Measurements from ENCODE around the gene APOA5. TPM values are rescaled to one million over a fixed set of nuclear protein-coding genes. Genes with fewer than 3 reads are reported as not detected.

Gene APOA5
- total and polyA plus RNA-seq, 2 of the 13 experiments (the other 11 are each of a cell fraction or from before 2014, with no cell fraction given), result 44.0 to 49.1 TPM

DNA sequence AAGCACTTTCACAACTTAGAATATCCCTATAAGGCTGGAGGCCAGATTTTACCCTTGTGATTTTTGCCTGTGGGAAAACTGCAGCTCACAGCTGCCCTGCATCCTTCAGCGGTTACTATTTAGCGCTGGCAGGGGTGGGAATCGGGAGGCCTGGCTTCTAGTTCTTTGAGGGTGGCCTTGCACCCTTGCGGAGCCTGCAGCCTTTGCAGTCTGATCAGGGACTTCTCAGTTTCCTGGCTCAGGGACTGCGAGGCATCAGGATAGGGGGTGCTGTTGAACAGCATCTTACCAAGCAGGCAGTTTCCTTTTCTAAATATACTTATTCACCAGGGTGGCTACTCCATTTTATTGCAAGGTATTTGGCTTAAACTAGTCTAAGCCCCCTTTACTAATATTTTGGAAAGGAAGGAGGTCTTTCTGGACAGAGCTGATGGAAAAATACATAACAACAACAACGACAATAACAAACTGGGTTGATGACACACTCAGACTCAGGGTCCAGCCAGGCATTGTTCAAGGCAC is 48.6 kb upstream of the APOA5 start:
- ChIA-PET POLR2A (interaction anchor here (1.0 to 11.5 kb wide), 6 partner anchors 9 to 53 kb away, joined by 4 to 361 read pairs (median 10); partner anchors contain the start of genes APOA4, APOA5, APOC3 and ZPR1), CTCF (ENCODE audit: low intra/inter-chr PET ratio, low total read pairs) (interaction anchor here (1.5 kb wide), 1 partner anchor 49 kb away, joined by 4 read pairs; the partner anchor contains the start of gene APOA5)
- 6% methylated on average over 6 of the region's 6 CpGs for WGBS (ENCODE audit: low lambda C conversion rate)
- peak overlapping the region; percentile 64 for H2AFZ ChIP-seq (ENCODE audit: low read length)
- peak overlapping the region; percentile 85 for H3K27ac ChIP-seq (ENCODE audit: extremely low read length, insufficient read depth, low read length)
- H3K79me2 ChIP-seq (ENCODE audit: insufficient read depth, low read length), result peaks cover 22% of the 10 kb centered on the region
- no TSS peak for BruUV-seq (replicated peaks)
- no peaks in the 10 kb centered on the region for H3K9me3 ChIP-seq (ENCODE audit: low read length)
- peak; percentile 47 for DNase-seq (ENCODE audit: low spot score)
- peak; percentile 8 for ATAC-seq
- peaks cover 3 to 6% of the 10 kb centered on the region in 2 experiments; a peak in 4 of 5 replicates for H3K36me3 ChIP-seq (replicated peaks in 1 of 2; ENCODE audit: control insufficient read depth in 1 of 2, insufficient read depth in 2 of 2, low read length in 2 of 2)
- in situ Hi-C loops (cut with HindIII; ENCODE audit: extremely low pct_ligation_motif_present, low pct_unique_long_range_greater_than_20kb), result no loop called here
- peaks cover 75% of the 10 kb centered on the region for H3K4me1 ChIP-seq (ENCODE audit: insufficient read depth, low read length)
- no peaks in the 10 kb centered on the region for H3K27me3 ChIP-seq (ENCODE audit: control insufficient read depth in 1 of 2, insufficient read depth in 2 of 2, low read length in 2 of 2)
- peak overlapping the region; percentile 38 to 67 (median 51); a peak in 5 of 6 replicates for H3K4me3 ChIP-seq (replicated peaks in 1 of 3; ENCODE audit: insufficient read depth in 1 of 3, low read depth in 2 of 3, low read length in 3 of 3)
- H3K4me2 ChIP-seq (ENCODE audit: low read depth, low read length), result peak overlapping the region; percentile 86
- FAIRE-seq, result peak; percentile 69
- peak overlapping the region; percentile 65 for H3K9ac ChIP-seq (ENCODE audit: insufficient read depth, low read depth, low read length)
- intact Hi-C loops (cut with micrococcal nuclease; ENCODE audit: unreplicated experiment), result no loop called here
- peaks cover 9% of the 10 kb centered on the region; the same call in 1 of the 2 replicates for H4K20me1 ChIP-seq (ENCODE audit: insufficient read depth, low read length)
- no peak for TF ChIP-seq BRCA1 (CRISPR knock-in tag; IDR thresholded peaks at IDR 0.05)
- TF ChIP-seq, protein P1, sequence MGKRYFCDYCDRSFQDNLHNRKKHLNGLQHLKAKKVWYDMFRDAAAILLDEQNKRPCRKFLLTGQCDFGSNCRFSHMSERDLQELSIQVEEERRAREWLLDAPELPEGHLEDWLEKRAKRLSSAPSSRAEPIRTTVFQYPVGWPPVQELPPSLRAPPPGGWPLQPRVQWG (CRISPR knock-in tag; IDR thresholded peaks at IDR 0.05; ENCODE audit: borderline replicate concordance, low read depth), result no peak
- TF ChIP-seq TBX2 (CRISPR knock-in tag; IDR thresholded peaks at IDR 0.05; ENCODE audit: borderline replicate concordance), result 0 out of 2 replicates have a peak, but pooled peaks have one; percentile 10
- no peak for TF ChIP-seq TAF15 (IDR thresholded peaks at IDR 0.05; ENCODE audit: low read depth, low read length, poor library complexity, severe bottlenecking)
- no peak for TF ChIP-seq HOXA7 (CRISPR knock-in tag; IDR thresholded peaks at IDR 0.05)
- TF ChIP-seq GABPA (IDR thresholded peaks at IDR 0.05; ENCODE audit: low read depth, low read length), result no peak
- no peak for TF ChIP-seq GABPA (CRISPR knock-in tag; IDR thresholded peaks at IDR 0.05; ENCODE audit: low read depth)
- TF ChIP-seq TBX3 (IDR thresholded peaks at IDR 0.05; ENCODE audit: borderline replicate concordance), result no peak
- no peak for TF ChIP-seq ZNF121 (CRISPR knock-in tag; IDR thresholded peaks at IDR 0.05)
- no peak for TF ChIP-seq ZNF879 (CRISPR knock-in tag; IDR thresholded peaks at IDR 0.05)
- no peak for TF ChIP-seq HCFC1 (IDR thresholded peaks at IDR 0.05; ENCODE audit: low read depth, low read length)
- peak; percentile 61 for TF ChIP-seq STAG1 (CRISPR knock-in tag; IDR thresholded peaks at IDR 0.05)
- no peak for TF ChIP-seq ARNT2 (CRISPR knock-in tag; IDR thresholded peaks at IDR 0.05; ENCODE audit: low read depth)
- TF ChIP-seq, protein P2, sequence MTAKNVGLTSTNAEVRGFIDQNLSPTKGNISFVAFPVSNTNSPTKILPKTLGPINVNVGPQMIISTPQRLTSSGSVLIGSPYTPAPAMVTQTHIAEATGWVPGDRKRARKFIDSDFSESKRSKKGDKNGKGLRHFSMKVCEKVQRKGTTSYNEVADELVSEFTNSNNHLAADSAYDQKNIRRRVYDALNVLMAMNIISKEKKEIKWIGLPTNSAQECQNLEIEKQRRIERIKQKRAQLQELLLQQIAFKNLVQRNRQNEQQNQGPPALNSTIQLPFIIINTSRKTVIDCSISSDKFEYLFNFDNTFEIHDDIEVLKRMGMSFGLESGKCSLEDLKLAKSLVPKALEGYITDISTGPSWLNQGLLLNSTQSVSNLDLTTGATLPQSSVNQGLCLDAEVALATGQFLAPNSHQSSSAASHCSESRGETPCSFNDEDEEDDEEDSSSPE (CRISPR knock-in tag; IDR thresholded peaks at IDR 0.05), result no peak
- TF ChIP-seq, protein P3, sequence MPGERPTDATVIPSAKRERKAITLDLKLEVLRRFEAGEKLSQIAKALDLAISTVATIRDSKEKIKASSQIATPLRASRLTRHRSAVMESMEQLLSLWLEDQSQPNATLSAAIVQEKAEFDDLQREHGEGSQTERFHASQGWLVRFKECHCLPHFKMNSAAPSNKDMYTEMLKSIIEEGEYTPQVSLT (CRISPR knock-in tag; IDR thresholded peaks at IDR 0.05; ENCODE audit: borderline replicate concordance, low read depth), result no peak
- TF ChIP-seq CBFB (CRISPR knock-in tag; IDR thresholded peaks at IDR 0.05), result no peak
- TF ChIP-seq, protein P4, sequence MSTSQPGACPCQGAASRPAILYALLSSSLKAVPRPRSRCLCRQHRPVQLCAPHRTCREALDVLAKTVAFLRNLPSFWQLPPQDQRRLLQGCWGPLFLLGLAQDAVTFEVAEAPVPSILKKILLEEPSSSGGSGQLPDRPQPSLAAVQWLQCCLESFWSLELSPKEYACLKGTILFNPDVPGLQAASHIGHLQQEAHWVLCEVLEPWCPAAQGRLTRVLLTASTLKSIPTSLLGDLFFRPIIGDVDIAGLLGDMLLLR (CRISPR knock-in tag; IDR thresholded peaks at IDR 0.05), result no peak
- 0 out of 2 replicates have a peak, but pooled peaks have one; percentile 25 for TF ChIP-seq GTF3A (CRISPR knock-in tag; conservative IDR thresholded peaks at IDR 0.05)
- TF ChIP-seq, protein P5, sequence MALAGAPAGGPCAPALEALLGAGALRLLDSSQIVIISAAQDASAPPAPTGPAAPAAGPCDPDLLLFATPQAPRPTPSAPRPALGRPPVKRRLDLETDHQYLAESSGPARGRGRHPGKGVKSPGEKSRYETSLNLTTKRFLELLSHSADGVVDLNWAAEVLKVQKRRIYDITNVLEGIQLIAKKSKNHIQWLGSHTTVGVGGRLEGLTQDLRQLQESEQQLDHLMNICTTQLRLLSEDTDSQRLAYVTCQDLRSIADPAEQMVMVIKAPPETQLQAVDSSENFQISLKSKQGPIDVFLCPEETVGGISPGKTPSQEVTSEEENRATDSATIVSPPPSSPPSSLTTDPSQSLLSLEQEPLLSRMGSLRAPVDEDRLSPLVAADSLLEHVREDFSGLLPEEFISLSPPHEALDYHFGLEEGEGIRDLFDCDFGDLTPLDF (CRISPR knock-in tag; IDR thresholded peaks at IDR 0.05), result no peak
- TF ChIP-seq GATA4 (IDR thresholded peaks at IDR 0.05; ENCODE audit: borderline replicate concordance, low read depth), result no peak
- TF ChIP-seq, protein P6, sequence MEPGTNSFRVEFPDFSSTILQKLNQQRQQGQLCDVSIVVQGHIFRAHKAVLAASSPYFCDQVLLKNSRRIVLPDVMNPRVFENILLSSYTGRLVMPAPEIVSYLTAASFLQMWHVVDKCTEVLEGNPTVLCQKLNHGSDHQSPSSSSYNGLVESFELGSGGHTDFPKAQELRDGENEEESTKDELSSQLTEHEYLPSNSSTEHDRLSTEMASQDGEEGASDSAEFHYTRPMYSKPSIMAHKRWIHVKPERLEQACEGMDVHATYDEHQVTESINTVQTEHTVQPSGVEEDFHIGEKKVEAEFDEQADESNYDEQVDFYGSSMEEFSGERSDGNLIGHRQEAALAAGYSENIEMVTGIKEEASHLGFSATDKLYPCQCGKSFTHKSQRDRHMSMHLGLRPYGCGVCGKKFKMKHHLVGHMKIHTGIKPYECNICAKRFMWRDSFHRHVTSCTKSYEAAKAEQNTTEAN (CRISPR knock-in tag; conservative IDR thresholded peaks at IDR 0.05), result 0 out of 2 replicates have a peak, but pooled peaks have one; percentile 3

Data from HepG2 (cell line).